Neural progenitor cell (in vitro differentiated cells): ENCODE results near the gene MEG3.

Experiments
- EZH2 ChIP-seq: fragments of 200-600 bp; sonication (generic); IDR thresholded peaks from 2 replicates; pipeline ENCODE4 v1.6.1; 2017; ENCODE audit warnings: antibody characterized with exemption, mild to moderate bottlenecking, moderate library complexity
- EZH2phosphoT487 ChIP-seq: fragments of 200-600 bp; sonication (generic); IDR thresholded peaks from 2 replicates; pipeline ENCODE4 v1.6.1; 2017; ENCODE audit warnings: antibody characterized with exemption
- TF ChIP-seq, protein P1 (sequence below): fragments of 200-600 bp; sonication (generic); IDR thresholded peaks from 2 replicates; pipeline ENCODE4 v1.5.1; 2017; ENCODE audit warnings: antibody characterized with exemption, mild to moderate bottlenecking

DNA sequence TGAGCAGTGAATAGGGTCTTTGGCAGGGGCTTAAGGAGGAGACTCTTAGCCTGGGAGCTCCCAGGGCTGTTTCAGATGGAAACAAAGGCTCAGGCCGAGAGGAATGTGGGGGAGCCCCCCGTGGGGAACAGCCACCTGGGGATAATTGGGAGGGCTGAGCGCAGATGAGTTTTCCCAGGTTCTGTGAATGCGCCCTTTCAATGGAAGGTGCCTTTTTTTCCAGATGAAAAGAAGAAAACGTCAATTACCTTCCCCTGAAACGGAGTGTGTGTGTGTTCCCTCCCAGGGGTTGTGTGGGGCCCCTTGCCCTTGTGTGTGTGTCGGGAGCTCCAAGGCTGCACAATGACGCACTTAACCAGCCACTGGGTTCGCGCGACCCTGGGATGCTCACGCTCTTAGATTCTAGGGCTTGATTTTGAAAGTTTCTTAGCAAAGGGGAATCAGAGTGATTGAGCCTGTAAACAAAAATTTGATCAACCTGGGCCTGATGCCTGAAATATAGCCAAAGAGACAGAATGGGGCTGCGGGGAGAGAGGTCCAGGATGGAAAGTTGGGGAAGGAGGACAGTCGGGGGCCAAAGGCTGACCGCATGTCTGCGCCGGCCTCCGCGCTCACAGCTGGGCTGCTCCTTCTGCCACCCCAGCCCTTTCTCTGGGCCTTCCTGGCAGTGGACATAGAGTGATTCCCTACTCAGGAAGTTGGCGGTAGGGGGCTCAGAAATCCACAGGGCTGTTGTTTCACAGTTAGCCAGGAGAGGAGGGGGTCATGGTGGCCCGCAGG lies 14.6 kb downstream of the MEG3 start:
- TF ChIP-seq EZH2phosphoT487 (peak; percentile 21), EZH2 (no peak)
- TF ChIP-seq, protein P1, sequence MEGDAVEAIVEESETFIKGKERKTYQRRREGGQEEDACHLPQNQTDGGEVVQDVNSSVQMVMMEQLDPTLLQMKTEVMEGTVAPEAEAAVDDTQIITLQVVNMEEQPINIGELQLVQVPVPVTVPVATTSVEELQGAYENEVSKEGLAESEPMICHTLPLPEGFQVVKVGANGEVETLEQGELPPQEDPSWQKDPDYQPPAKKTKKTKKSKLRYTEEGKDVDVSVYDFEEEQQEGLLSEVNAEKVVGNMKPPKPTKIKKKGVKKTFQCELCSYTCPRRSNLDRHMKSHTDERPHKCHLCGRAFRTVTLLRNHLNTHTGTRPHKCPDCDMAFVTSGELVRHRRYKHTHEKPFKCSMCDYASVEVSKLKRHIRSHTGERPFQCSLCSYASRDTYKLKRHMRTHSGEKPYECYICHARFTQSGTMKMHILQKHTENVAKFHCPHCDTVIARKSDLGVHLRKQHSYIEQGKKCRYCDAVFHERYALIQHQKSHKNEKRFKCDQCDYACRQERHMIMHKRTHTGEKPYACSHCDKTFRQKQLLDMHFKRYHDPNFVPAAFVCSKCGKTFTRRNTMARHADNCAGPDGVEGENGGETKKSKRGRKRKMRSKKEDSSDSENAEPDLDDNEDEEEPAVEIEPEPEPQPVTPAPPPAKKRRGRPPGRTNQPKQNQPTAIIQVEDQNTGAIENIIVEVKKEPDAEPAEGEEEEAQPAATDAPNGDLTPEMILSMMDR = no peak
